HepG2 (cell line): ENCODE measurements around the gene PDGFB. TPM values are rescaled to one million over a fixed set of nuclear protein-coding genes. Genes with fewer than 3 reads are reported as not detected.
A peak's percentile ranks its signal among the peaks of the same experiment; 100 is the strongest.

ENCODE experiments used
- ARID5B ChIP-seq: IDR thresholded peaks from 2 replicates; pipeline ENCODE4 v1.4.0; 2020; ENCODE audit warnings: mild to moderate bottlenecking, missing genetic modification reagents
- EHMT2 ChIP-seq: fragments of 200-600 bp; sonication (generic); IDR thresholded peaks from 2 replicates; pipeline ENCODE4 v1.7.0; 2017; ENCODE audit warnings: antibody characterized with exemption, low read depth, low read length, borderline replicate concordance
- FOXC1 ChIP-seq: sonication (generic); formaldehyde crosslinking; IDR thresholded peaks from 2 replicates; pipeline ENCODE4 v1.8.0; 2022; ENCODE audit warnings: mild to moderate bottlenecking, missing genetic modification reagents, borderline replicate concordance
- FOXK2 ChIP-seq: fragments of 450-650 bp; IDR thresholded peaks from 2 replicates; pipeline ENCODE4 v1.6.1; 2016
- KMT2B ChIP-seq: IDR thresholded peaks from 2 replicates; pipeline ENCODE4 v1.6.1; 2016; ENCODE audit warnings: missing genetic modification reagents, missing compliant biosample characterization
- RFX5 ChIP-seq: IDR thresholded peaks from 2 replicates; pipeline ENCODE4 v1.6.1; 2011; ENCODE audit warnings: low read depth, low read length, improper control_type of control experiment
- STAT5B ChIP-seq: sonication (generic); formaldehyde crosslinking; IDR thresholded peaks from 2 replicates; pipeline ENCODE4 v1.4.0; 2020; ENCODE audit warnings: missing genetic modification reagents
- TFAP4 ChIP-seq: sonication (generic); IDR thresholded peaks from 2 replicates; pipeline ENCODE4 v1.6.1; 2016; ENCODE audit warnings: low read depth, borderline replicate concordance
- ZBTB3 ChIP-seq: sonication (generic); formaldehyde crosslinking; IDR thresholded peaks from 2 replicates; pipeline ENCODE4 v1.4.0; 2020; ENCODE audit warnings: low read depth, mild to moderate bottlenecking, moderate library complexity, missing genetic modification reagents, borderline replicate concordance
- ZC3H4 ChIP-seq: sonication (generic); formaldehyde crosslinking; IDR thresholded peaks from 2 replicates; pipeline ENCODE4 v1.4.0; 2020; ENCODE audit warnings: missing genetic modification reagents, borderline replicate concordance
- ZKSCAN1 ChIP-seq: fragments of 150-350 bp; IDR thresholded peaks from 2 replicates; pipeline ENCODE4 v1.6.1; 2014; ENCODE audit warnings: low read length
- ZNF143 ChIP-seq: sonication (generic); formaldehyde crosslinking; IDR thresholded peaks from 2 replicates; pipeline ENCODE4 v1.4.0; 2020; ENCODE audit warnings: missing genetic modification reagents
- ZNF205 ChIP-seq: IDR thresholded peaks from 2 replicates; pipeline ENCODE4 v1.6.1; 2018; ENCODE audit warnings: missing biosample characterization, missing genetic modification reagents
- ZNF251 ChIP-seq: sonication (generic); formaldehyde crosslinking; IDR thresholded peaks from 2 replicates; pipeline ENCODE4 v1.9.0; 2021; ENCODE audit warnings: mild to moderate bottlenecking, missing genetic modification reagents
- ZNF256 ChIP-seq: sonication (generic); formaldehyde crosslinking; conservative IDR thresholded peaks from 2 replicates; pipeline ENCODE4 v1.4.0; 2020; ENCODE audit warnings: missing genetic modification reagents
- ZNF33A ChIP-seq: sonication (generic); formaldehyde crosslinking; IDR thresholded peaks from 2 replicates; pipeline ENCODE4 v1.5.1; 2020; ENCODE audit warnings: missing genetic modification reagents, mild to moderate bottlenecking, moderate library complexity, borderline replicate concordance
- ZNF343 ChIP-seq: sonication (generic); formaldehyde crosslinking; IDR thresholded peaks from 2 replicates; pipeline ENCODE4 v1.4.0; 2020; ENCODE audit warnings: mild to moderate bottlenecking, missing genetic modification reagents
- ZNF383 ChIP-seq: sonication (generic); formaldehyde crosslinking; IDR thresholded peaks from 2 replicates; pipeline ENCODE4 v1.4.0; 2020; ENCODE audit warnings: missing genetic modification reagents, mild to moderate bottlenecking, borderline replicate concordance
- ZNF496 ChIP-seq: sonication (generic); formaldehyde crosslinking; IDR thresholded peaks from 2 replicates; pipeline ENCODE4 v1.8.1; 2023; ENCODE audit warnings: mild to moderate bottlenecking, moderate library complexity, missing genetic modification reagents; ENCODE audit not compliant: insufficient replicate concordance
- ZNF710 ChIP-seq: sonication (generic); formaldehyde crosslinking; IDR thresholded peaks from 2 replicates; pipeline ENCODE4 v1.5.0; 2020; ENCODE audit warnings: mild to moderate bottlenecking, missing genetic modification reagents, borderline replicate concordance
- polyA plus RNA-seq, 8 experiments: library from polyadenylated mRNA; depleted of rRNA in 3 of 8; stranded (reverse) in 7 of 8; unstranded in 1 of 8; fragments of >200 nt; fragmentation: Illumina TruSeq in 4 of 8; extraction: Trizol in 4 of 8; gene quantifications; 2 replicates each; pipeline versions ENCODE4 v1.2.1 to v1.2.3, GENCODE V29; 2011 to 2016; ENCODE audit warnings: low read depth in 4 of 8, missing spikeins in 1 of 8, mixed read lengths in 1 of 8; ENCODE audit not compliant: insufficient read depth in 1 of 8
- total RNA-seq, 5 experiments: library from RNA; depleted of rRNA; stranded (reverse); fragments of >200 nt; fragmentation: Illumina TruSeq; extraction: Trizol; gene quantifications; 2 replicates each; pipeline ENCODE4 v1.2.3, GENCODE V29; 2016; ENCODE audit warnings: low read depth in 1 of 5
- TF ChIP-seq, protein P1 (sequence below): sonication (generic); formaldehyde crosslinking; IDR thresholded peaks from 2 replicates; pipeline ENCODE4; 2020; ENCODE audit warnings: missing genetic modification reagents, mild to moderate bottlenecking, borderline replicate concordance

Gene PDGFB
- total and polyA plus RNA-seq, 2 of the 13 experiments (the other 11 are each of a cell fraction or from before 2014, with no cell fraction given): 1.4 to 10.1 TPM

DNA sequence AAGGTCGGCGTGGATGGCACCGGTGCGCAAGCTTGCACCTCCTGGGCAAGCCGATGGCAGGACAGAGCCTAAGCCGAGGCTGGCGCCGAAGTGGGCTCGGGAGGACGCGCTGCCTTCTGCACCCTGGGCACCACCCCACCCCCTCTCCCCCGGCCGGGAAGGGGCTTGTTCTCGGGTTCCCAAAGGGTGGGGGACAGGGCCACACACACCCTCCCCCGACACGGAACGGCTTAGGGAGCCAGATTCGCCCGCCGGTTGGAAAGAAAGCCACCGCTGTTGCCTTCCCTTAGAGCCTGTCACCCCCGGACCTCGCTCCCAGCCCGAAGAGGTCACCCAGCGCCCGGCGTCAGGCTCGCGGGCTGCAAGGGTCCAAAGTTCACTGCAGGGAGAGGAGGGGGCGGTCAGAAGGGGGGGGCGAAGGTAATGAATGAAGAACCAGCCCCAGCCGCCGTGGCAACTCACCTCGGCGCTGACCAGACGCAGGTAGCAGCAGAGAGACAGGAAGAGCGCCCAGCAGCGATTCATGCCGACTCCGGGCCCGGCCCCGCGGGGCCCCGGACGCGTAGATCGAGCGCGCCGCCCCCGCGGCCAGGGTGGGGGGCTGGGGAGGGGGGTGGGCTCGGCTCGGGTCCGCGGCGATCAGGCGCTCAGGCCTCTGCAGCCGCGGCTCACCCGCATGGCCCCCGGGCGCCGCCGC, 1.2 kb downstream of the PDGFB start (continued):
- TF ChIP-seq, protein P1, sequence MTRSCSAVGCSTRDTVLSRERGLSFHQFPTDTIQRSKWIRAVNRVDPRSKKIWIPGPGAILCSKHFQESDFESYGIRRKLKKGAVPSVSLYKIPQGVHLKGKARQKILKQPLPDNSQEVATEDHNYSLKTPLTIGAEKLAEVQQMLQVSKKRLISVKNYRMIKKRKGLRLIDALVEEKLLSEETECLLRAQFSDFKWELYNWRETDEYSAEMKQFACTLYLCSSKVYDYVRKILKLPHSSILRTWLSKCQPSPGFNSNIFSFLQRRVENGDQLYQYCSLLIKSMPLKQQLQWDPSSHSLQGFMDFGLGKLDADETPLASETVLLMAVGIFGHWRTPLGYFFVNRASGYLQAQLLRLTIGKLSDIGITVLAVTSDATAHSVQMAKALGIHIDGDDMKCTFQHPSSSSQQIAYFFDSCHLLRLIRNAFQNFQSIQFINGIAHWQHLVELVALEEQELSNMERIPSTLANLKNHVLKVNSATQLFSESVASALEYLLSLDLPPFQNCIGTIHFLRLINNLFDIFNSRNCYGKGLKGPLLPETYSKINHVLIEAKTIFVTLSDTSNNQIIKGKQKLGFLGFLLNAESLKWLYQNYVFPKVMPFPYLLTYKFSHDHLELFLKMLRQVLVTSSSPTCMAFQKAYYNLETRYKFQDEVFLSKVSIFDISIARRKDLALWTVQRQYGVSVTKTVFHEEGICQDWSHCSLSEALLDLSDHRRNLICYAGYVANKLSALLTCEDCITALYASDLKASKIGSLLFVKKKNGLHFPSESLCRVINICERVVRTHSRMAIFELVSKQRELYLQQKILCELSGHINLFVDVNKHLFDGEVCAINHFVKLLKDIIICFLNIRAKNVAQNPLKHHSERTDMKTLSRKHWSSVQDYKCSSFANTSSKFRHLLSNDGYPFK (CRISPR knock-in tag): 0 out of 2 replicates have a peak, but pooled peaks have one; percentile 61
- TF ChIP-seq EHMT2 (no peak), ZKSCAN1 (no peak), RFX5 (no peak), ZC3H4 (CRISPR knock-in tag) (no peak), FOXK2 (no peak), ZNF205 (no peak), ARID5B (CRISPR knock-in tag) (peak; percentile 14; the same call in 1 of the 2 replicates), KMT2B (CRISPR knock-in tag) (no peak), ZNF710 (CRISPR knock-in tag) (no peak), ZNF251 (no peak), ZNF383 (CRISPR knock-in tag) (no peak), ZNF496 (CRISPR knock-in tag) (no peak), ZNF143 (no peak), STAT5B (CRISPR knock-in tag) (no peak), ZNF33A (CRISPR knock-in tag) (no peak), ZBTB3 (CRISPR knock-in tag) (no peak), TFAP4 (no peak; the same call in 1 of the 2 replicates), ZNF256 (CRISPR knock-in tag) (no peak), ZNF343 (CRISPR knock-in tag) (no peak), FOXC1 (no peak)
